ENCODE data around the gene DIS3L2.

DNA sequence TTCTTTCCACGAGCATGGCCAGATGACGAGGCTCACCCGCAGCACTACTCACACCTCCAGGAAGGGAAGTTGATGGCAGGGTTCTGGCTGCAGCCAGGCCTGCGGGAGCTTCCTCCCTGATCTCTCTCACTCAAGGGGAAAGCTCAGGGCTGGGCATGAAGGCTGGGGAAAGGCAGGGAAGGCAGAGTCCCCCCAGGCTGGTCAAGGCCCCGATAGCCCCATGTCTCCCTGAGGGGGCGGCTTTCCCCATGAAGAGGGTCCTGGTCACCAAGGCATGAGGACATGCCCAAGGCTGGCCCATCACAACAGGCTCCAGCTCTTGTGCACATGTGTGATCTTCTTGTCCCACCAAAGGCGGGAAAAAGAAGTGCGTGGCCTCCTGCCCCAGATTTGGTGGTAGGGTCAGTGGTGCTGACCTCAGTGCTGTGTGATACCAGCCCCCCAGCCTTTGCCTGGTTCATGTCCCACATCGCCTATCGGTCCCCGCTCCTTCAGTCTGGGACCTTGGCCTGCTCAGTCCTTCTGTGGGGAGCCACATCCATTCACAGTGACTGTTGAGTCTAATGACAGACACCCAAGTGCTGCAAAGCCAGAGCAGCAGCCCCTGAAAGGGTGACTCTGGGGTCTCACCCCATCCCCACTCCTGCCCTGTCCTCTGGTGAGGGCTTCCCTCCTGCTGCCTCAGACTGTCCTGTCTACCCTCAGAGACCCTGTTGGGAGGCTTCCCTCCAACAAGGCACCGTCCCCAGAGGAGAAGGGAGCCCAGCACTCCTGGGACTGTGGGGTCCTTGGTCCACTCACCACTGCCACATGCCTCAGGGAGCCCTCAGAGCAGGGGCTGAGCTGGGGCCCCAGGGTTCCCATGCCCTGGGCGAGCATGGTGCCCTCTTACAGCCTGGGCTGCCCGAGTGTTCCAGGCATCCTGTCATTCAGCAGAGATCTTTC is 367.3 kb downstream of the DIS3L2 start:
- no peak for TF ChIP-seq FOXP2 (optimal IDR thresholded peaks at IDR 0.05; ENCODE audit: borderline replicate concordance, extremely low read depth, extremely low read length, insufficient read depth)
- no peak for TF ChIP-seq POLR2AphosphoS5 (IDR thresholded peaks at IDR 0.05; ENCODE audit: low read depth, low read length)
- TF ChIP-seq, protein P1, sequence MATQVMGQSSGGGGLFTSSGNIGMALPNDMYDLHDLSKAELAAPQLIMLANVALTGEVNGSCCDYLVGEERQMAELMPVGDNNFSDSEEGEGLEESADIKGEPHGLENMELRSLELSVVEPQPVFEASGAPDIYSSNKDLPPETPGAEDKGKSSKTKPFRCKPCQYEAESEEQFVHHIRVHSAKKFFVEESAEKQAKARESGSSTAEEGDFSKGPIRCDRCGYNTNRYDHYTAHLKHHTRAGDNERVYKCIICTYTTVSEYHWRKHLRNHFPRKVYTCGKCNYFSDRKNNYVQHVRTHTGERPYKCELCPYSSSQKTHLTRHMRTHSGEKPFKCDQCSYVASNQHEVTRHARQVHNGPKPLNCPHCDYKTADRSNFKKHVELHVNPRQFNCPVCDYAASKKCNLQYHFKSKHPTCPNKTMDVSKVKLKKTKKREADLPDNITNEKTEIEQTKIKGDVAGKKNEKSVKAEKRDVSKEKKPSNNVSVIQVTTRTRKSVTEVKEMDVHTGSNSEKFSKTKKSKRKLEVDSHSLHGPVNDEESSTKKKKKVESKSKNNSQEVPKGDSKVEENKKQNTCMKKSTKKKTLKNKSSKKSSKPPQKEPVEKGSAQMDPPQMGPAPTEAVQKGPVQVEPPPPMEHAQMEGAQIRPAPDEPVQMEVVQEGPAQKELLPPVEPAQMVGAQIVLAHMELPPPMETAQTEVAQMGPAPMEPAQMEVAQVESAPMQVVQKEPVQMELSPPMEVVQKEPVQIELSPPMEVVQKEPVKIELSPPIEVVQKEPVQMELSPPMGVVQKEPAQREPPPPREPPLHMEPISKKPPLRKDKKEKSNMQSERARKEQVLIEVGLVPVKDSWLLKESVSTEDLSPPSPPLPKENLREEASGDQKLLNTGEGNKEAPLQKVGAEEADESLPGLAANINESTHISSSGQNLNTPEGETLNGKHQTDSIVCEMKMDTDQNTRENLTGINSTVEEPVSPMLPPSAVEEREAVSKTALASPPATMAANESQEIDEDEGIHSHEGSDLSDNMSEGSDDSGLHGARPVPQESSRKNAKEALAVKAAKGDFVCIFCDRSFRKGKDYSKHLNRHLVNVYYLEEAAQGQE (IDR thresholded peaks at IDR 0.05; ENCODE audit: insufficient read depth in 1 of 2, low read depth in 2 of 2, low read length in 2 of 2) = no peak
- no peak for TF ChIP-seq SIN3A (IDR thresholded peaks at IDR 0.05; ENCODE audit: borderline replicate concordance, insufficient read depth, low read length)
- TF ChIP-seq TAF1 (IDR thresholded peaks at IDR 0.05; ENCODE audit: borderline replicate concordance, insufficient read depth, low read length) = no peak

All from PFSK-1 (cell line).